GM19468 (cell line): ENCODE results near the gene ZNF469.

Experiments
- ATAC-seq: cut with Tn5 transposase; IDR thresholded peaks from one replicate; pipeline ENCODE4 v1.9.1; 2021; ENCODE audit warnings: mild to moderate bottlenecking, moderate library complexity, moderate number of reproducible peaks; ENCODE audit not compliant: unreplicated experiment; ENCODE audit errors: extremely low read depth

Gene ZNF469

GRCh38 chr16:88345721-88346560 is 36.8 kb upstream of the ZNF469 start:
- ATAC-seq: no peak

- no peak for ATAC-seq
Observed at GRCh38 chr16:88346680-88347505, 35.9 kb upstream of the ZNF469 start.

DNA sequence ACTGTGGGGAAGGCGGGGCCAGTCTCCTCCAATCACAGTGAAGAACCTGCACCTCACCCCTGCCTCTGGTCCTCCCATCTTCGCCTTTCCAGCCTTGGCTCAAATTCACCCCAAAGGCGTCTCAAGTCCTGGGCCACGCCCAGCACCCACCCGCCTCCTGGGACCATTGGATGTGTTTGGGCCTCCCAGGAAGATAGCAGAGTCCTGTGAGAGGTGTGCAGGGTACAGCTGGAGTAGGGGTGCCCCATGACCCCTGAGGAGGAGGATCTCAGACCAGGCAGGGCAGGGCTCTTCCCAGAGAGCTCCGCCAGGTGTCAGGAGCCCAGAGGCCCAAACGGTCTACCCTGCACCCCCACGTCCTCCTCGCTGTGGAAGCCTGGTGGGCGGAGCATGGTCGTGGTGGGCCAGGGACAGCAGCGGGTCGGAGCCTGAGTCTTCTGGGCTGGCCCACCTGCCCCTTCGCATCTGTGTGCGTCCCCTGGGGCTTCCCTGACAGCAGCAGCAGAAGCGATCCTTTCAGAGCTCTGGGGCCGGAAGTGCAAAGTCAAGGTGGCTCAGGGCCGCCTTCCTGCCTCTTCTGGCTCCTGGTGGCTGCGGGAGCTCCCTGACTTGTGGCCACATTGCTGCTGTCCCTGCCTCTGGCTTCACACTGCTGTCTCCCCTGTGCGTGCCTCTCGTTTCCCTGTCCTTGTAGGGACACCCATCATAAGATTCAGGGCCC is 34.9 kb upstream of the ZNF469 start:
- ATAC-seq: no peak

GRCh38 chr16:88348377-88349152 is 34.2 kb upstream of the ZNF469 start:
- no peak for ATAC-seq

DNA sequence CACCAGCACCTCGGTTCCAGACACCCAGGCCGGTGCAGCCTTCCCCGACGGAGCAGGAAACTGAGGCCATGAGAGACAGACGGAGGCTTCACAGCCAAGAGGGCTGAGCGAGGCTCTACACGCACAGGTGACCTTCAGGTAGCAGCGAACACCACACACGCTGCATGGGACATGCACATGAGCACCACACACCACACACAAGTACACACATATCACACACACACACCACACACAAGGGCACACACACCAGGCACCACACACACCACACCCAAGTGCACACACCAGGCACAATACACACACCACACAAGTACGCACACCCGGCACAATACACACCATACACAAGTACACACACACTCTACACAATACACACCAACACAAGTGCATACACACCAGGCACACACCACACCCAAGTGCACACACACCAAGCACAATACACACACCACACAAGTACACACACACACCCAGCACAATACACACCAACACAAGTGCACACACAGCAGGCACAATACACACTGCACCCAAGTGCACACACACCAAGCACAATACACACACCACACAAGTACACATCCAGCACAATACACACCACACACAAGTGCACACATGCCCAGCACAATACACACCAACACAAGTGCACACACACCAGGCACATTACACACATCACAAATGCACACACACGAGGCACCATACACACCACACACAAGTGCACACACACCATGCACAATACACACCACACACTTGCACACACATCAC is 33.4 kb upstream of the ZNF469 start:
- ATAC-seq: no peak

DNA sequence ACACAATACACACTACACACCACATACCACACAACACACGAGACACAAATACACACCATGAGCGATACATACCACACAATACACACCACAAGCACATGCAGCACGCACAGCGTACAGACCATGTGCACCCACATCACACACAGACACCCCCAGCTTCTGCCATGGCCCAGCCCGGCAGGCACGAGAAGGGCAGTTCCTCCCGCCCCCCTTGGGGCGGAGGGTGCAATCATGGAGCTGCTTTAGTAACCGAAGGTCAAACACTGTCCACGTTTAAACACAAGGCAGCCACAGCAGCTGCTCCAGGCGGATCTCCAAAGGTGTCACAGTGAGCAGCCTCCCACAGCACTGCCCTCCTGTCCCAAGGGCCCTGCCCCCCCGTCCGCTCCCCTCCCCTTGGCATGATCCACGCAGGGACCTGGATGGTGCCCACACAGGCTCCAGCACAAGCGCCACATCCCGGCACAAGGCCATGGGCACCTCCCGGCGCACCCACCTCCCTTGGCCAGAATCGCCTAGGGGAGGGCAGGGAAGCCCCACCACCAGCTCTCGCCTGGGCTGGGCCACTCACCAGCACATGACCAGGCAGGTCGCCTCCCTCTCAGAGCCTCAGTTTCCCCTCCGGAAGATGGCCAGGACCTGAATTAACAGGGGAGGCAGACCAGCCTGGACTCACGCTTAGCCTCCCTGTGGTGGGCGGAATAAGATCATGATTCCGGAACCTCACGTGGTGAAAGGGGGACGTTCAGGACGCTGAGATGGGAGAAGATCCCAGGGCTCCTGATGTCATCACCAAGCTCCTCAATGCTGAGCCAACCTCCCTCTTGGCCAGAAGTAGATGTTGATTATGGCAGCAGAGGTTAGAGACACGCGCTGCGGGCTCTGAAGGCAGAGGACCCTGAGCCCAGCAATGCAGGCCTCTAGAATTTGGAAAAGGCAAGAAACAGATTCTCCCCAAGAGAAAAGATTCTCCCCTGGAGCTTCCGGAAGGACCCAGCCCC is 32.6 kb upstream of the ZNF469 start:
- ATAC-seq: no peak

DNA sequence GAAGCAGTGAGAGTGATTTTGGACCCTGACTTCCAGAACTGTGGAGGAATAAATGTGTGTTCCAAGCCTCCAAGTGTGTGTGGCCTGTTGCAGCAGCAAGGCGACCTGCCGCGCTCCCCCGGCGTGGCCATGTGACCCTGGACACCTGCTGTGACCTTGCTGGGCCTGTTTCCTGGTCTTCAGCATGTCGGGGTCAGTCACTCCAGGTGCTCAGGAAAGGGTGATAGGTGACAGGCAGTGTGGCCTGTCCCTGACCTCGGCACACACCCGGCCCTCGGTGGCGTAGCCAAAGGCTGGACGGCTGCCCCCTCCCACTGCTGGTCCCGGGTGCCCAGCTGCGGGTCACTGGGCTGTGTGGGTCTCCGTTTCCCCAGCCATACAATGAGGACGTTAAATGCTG is 31.8 kb upstream of the ZNF469 start:
- no peak for ATAC-seq

DNA sequence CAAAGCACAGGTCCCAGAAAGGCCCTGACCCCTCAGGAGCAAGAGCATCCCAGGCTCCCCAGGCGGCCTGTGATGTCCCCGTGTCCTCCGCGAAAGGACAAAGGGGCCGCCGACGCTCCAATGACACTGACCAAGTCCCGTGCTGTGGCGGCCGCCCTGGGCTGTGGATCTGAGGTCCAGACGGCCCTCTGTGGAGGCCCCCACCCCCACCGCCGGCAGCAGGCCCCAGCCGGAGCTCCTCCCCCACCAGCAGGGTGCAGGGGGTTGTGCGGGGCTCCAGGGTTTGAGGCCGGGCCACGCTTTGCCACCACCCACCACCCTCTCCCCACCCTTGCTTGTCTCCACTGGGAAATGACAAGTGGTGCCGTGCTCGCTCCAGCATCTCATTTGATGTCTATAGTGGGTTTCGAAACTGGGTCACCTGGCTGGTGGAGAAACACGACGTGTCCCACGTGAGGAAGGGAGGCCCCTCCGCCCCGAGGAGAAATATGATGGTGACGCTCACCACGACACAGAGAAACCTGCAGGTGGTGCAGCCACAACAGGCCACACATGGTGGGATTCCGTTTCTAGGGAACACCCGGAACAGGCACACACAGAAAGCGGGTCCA is 31.2 kb upstream of the ZNF469 start:
- no peak for ATAC-seq

GRCh38 chr16:88352261-88353200 is 30.2 kb upstream of the ZNF469 start:
- no peak for ATAC-seq

DNA sequence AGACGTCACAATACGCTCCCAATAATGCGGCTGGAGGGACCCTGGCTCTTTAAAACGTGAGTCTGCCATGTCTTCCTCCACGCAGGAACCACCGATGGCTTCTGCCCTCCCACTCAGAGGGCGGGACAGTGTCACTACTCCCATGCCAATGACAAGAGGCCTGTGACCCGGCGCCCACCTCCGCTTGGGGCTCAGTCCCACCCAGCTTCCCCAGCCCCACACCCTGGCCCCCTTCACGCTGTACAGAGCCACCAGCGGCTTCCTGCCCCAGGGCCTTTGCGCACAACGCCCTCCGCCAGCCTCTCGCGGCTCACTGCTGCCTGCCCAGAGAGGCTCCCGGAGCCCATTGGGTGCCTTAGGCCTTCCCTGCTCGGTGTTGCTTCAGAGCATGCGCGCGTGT is 29.5 kb upstream of the ZNF469 start:
- no peak for ATAC-seq

- no peak for ATAC-seq
Observed at GRCh38 chr16:88353691-88354090, 29.1 kb upstream of the ZNF469 start.

- no peak for ATAC-seq
Observed at GRCh38 chr16:88354229-88355092, 28.3 kb upstream of the ZNF469 start.

DNA sequence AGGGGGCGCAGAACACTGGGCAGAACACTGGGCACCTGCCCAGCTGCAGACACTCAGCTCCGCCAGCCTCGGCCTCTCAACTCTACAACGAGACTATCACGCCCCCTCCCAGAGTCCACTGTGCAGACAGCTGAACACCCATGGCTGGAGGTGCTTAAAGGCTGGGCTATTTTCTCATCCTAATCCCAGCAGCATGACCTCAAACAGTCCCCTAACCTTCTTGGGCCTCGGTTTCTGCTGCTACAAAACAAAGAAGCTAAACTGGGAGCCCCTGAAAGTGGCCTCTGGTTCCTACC is 27.7 kb upstream of the ZNF469 start:
- no peak for ATAC-seq

GRCh38 chr16:88355389-88356123 is 27.2 kb upstream of the ZNF469 start:
- no peak for ATAC-seq

GRCh38 chr16:88356124-88356726 is 26.5 kb upstream of the ZNF469 start:
- no peak for ATAC-seq
